Measurements from ENCODE around the gene DPM2.

Gene DPM2

GRCh38 chr9:127973169-127974000 lies 35.7 kb upstream of the DPM2 start:
- DNase-seq (ENCODE audit: low read depth) = no peak
- H3K4me3 ChIP-seq (ENCODE audit: control insufficient read depth, low read depth, low read length) = no peak overlapping the region
- no peak for TF ChIP-seq CTCF (IDR thresholded peaks at IDR 0.05; ENCODE audit: control insufficient read depth, insufficient read depth, low read depth, low read length, missing control alignments)

GRCh38 chr9:127972236-127972871 lies 34.7 kb upstream of the DPM2 start:
- no peak for DNase-seq (ENCODE audit: low read depth)
- TF ChIP-seq CTCF (IDR thresholded peaks at IDR 0.05; ENCODE audit: control insufficient read depth, insufficient read depth, low read depth, low read length, missing control alignments) = no peak
- no peak overlapping the region for H3K4me3 ChIP-seq (ENCODE audit: control insufficient read depth, low read depth, low read length)

DNA sequence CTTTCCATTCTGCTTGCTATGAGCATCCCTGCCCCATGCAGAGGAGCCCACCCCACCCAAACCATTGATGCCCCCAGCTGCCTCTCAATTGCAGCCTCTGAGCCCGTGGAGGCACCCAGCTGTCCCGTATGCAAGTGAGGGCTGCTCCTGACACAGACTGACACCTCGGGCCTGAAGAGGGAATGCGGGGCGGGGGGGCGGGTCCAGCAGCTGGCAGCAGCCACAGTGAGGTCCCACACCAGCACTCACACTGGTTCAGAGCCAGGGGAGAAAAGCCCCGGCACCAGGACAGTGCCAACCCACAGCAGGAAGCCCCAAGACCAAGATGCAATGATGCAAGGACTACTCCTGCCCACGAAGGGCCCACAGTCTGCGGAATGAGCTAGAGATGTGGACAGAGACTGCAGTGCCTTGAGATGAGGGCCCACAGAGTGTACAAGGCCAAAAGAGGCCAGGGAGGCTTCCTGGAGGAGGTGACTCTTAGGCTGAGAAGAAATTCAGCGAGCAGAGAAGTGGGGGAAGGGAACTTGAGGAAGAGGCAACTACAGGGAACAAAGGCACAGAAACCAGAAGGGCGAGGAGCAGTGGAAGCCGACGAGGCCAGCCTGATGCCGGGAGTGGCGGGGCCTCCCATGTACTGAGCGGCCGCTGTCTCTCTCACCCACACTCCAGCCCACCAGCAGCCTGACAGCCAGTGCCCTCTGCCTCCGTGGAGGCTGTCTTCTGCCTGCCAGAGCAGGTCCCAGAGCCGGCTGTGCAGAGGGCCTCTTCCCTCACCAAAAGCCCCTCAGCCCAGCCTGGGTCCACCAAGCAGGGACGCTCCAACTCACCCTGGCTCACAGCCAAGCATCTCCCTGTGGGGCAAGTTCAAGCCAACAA lies 33.9 kb upstream of the DPM2 start:
- DNase-seq (ENCODE audit: low read depth) = no peak
- no peak overlapping the region for H3K4me3 ChIP-seq (ENCODE audit: control insufficient read depth, low read depth, low read length)

GRCh38 chr9:127970401-127971313 lies 33.0 kb upstream of the DPM2 start:
- H3K4me3 ChIP-seq (ENCODE audit: control insufficient read depth, low read depth, low read length) = no peak overlapping the region
- no peak for DNase-seq (ENCODE audit: low read depth)
- no peak for TF ChIP-seq CTCF (IDR thresholded peaks at IDR 0.05; ENCODE audit: control insufficient read depth, insufficient read depth, low read depth, low read length, missing control alignments)

More for the DNA sequence above, 33.9 kb upstream of the DPM2 start:
- TF ChIP-seq CTCF (IDR thresholded peaks at IDR 0.05; ENCODE audit: control insufficient read depth, insufficient read depth, low read depth, low read length, missing control alignments) = no peak

DNA sequence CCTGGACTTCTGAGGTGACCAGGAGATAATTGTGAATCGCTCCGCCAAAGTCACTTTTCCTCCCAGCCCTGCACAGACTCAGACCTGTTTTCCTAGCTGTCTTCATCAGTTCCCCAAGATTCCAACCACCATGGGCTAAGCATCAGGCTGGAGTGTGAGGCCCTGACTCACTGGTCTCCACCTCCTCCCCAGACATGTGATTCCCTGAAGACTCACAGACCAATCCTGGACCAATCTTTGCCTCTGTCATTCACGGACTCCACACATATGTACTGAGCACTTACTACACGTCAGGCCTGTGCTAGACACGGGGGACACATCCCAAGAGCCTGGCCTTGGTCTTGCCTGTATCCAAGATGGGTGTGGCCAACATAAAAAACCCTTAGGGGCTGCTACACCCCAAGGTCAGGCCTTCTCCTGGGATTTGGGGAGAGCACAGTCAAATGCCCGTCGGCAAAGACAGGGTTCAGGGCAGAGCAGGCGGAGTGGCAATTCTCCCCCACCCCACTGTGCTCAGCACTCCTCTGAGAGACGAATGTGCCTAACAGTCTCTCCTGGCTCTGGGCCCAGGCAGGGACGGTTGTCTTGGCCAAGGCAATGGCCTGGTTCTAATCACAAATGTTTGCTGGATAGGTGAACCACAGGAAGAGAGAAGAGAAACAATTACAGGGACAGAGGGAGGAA lies 31.2 kb upstream of the DPM2 start:
- peak; percentile 56 for DNase-seq (ENCODE audit: low read depth)
- H3K4me3 ChIP-seq (ENCODE audit: control insufficient read depth, low read depth, low read length) = no peak overlapping the region
- TF ChIP-seq CTCF (IDR thresholded peaks at IDR 0.05; ENCODE audit: control insufficient read depth, insufficient read depth, low read depth, low read length, missing control alignments) = no peak
